ENCODE results near the gene TERT.

The TERT gene

DNA sequence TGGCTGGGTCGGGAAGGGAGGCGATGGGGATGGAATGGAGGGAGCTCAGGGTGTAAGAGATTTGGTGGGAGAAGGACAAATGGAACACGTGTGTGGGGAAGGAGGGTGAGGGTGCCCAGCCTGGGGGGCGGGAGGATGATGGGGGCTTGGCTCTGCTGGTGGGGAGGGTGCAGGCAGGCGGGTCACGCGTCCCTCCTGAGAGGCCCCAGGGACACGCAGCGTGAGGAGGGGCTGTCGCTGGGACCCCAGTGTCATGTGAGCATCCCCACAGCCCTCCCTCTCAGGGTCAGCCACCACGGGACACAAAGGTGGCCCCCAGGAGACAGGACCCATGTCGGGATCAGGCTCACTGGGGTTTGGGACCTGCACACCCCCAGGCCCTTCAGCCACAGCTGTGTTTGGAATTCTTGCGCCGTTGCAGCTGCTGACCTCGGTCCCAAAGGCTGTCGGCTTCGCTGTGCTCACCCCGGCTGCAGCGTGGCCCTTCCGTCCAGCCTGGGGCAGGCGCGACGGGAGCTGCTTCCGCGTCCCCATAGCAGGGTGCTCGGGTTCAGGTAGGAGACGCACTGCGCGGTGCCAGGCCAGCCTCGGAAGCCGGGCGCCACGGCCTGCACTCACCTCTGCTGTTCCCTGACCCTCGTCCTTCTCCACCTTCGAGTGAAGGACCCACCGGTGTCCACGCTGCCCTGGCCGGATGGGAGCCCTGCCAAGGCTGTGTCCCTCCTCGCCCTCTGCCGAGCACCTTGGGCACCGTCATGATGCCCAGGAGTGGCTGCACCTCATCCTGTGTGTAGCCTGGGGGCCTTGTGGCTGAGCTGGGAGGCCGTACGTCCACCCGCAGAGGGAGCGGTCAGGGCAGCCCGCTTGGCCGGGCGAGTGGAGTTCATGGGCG is 88.1 kb downstream of the TERT start:
- no peak for DNase-seq (ENCODE audit: low spot score)

- no peak for DNase-seq (ENCODE audit: low spot score)
Observed at GRCh38 chr5:1205255-1206180, 89.3 kb downstream of the TERT start.

- DNase-seq (ENCODE audit: low spot score): no peak
Observed at GRCh38 chr5:1204693-1205242, 90.1 kb downstream of the TERT start.

DNA sequence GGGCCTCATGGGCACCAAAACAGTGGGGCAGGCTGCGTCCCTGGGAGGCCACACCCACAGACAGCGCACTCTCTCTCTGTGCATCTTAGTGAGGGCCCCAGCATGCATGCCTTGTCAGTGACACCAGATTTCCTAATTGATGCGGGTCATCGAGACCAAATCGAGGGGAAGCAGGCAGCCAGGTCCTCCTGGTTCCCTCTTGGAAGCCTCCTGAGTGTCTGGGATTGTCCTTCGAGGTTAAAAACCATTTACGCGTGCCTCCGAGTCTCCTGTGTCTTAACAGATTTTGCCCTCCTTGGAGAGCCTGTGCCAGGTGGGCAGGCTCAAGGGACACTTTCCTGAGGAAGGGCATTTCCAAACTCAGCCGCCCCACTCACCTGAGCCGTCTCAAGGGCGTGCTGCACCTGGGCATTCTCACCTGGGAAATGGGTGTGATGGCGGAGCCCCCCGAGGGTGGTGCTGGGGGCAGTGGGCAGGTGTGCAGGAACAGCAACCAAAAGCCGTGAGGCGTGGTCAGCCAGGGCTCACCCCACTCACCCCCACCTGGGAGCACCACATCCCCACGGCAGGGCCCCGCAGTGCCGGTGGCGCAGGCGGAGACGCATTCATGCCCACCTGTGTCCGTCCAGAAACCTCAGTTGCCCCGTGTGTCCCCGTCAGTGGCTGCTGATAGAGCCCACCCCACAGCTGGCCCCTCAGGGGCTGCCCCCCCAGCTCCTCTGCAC is 90.7 kb downstream of the TERT start:
- DNase-seq (ENCODE audit: low spot score): no peak

GRCh38 chr5:1203311-1203967 is 91.4 kb downstream of the TERT start:
- no peak for DNase-seq (ENCODE audit: low spot score)
